HG02840 (cell line): ENCODE measurements around the gene SLC16A4.

Experiments
- ATAC-seq: cut with Tn5 transposase; IDR thresholded peaks from one replicate; pipeline ENCODE4 v1.9.1; 2021; ENCODE audit warnings: mild to moderate bottlenecking, moderate library complexity, moderate number of reproducible peaks; ENCODE audit not compliant: unreplicated experiment, low FRiP score

The SLC16A4 gene

DNA sequence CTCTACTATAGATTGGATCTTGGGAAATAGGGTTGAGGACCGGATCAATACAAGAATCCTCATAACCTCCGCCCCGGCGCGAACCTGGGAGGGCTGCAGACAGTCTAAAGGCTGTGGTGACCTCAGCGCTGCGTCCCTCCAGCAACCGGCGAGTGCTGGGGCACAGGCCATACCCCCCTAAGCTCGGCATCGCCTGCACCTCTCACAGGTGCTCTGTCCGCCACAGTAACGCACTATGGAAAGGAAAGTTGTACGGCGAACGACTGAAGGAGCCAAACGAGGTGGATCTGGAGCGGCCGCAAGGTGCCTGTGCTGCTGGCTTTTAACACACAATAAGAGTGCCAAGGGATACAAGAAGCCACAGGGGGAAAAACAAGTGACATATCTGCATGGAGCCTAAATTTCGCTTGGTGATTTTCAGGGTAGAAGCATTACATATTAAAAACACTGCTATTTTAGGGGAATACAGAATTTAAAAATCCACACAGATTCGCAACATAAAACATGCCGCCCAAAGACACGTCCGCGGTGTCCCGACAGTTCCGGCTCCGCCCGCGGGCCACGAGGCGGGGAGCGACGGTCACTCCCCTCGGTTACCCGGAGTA is 53.0 kb downstream of the SLC16A4 start:
- no peak for ATAC-seq

DNA sequence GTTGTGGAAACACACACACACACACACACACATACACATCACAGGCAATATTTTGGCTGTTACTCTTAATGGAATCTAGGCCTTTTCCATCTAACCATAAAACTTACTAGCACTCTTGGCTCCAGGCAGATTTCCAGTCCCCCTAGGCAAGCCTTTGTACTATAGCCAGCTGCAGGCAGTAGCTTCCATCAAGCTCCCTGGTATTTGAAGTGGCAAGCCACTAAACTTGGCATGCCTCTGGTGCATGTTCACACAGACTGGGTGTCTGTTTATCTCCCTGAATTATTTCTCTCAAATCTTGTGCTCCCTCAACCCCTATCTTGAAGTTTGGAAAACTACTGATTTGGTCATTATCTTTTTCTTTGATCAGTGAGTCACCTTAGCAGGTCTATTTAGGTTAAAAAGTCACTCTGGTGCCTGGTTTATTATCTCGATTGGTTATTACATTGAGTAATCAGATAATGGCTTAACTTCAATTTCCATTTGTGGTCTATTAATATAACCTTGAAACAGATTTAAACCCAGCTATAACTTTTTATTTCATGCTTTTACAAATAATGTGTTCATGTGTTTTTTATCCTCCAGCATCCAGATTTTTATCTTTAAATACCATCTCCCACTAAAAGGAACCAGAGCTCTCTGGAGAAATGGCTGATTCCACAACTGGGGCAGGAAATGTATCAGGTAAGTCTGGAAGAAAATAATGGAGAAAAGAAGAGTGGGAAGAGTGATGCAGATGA is 54.4 kb downstream of the SLC16A4 start:
- no peak for ATAC-seq

DNA sequence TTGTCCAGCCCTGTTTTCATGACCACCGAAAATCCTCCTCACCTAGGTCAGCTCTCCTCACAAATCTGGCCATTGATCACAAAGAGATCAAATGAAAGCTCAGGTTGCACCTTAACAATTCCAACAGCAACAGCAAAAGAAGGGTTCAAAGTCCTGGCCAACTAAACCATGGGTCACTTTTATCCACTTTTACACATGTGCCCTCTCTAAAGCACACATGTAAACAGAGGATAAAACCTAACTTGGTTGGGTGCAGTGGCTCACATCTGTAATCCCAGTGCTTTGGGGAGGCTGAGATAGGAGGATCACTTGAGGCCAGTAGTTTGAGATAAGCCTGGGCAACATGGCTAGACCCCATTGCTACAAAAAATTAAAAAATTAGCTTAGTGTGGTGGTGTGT is 55.6 kb downstream of the SLC16A4 start:
- ATAC-seq: no peak

DNA sequence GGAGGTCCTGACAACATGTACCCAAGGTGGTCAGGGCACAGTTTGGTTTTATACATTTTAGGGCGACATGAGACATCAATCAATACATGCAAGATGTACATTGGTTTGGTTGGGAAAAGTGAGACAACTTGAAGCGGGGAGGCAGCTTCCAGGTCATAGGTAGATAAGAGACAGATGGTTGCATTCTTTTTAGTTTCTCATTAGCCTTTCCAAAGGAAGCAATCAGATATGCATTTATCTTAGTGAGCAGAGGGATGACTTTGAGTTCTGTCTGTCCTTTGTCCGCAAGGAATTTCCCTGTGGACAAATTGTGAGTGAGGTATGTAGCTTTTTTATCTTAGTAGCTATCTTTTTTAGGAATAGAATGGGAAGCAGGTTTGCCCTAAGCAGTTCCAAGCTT is 62.1 kb downstream of the SLC16A4 start:
- no peak for ATAC-seq

DNA sequence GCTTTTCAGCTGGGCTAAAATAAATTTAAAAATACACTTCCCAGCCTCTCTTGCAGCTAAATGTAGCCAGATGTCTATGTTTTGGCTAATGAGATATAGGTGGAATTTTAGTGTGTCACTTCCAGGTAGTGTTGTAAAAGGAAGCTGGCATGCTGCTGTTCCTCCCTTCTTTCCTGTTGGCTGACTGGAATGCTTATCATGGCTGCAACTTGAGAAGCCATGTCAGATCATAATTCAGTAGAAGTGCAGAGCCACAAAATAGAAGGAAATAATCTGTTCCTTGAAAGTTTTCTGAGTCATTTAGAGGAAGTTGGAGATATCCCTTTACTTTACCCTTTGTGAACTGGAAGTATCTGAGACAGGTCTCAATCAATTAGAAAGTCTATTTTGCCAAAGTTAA is 62.6 kb downstream of the SLC16A4 start:
- no peak for ATAC-seq

DNA sequence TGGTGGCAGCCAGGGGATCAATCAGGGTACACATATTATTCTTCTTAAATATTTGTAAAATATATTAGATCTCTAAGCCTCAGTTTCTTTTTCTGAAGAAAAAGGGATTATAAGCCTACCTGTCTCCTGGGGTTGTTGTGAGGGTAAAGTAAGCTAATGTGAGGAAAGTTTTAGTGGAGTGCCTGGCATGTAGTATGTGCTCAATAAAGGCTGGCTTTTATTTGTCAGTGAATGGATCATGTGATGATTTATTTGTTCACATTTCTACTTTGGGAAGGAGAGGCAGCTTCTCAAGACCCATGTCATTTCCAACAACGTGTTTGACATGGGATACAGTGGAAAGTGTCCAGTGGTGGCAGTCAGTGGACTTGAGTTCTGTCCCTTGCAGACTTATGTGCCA is 64.0 kb downstream of the SLC16A4 start:
- ATAC-seq: no peak

DNA sequence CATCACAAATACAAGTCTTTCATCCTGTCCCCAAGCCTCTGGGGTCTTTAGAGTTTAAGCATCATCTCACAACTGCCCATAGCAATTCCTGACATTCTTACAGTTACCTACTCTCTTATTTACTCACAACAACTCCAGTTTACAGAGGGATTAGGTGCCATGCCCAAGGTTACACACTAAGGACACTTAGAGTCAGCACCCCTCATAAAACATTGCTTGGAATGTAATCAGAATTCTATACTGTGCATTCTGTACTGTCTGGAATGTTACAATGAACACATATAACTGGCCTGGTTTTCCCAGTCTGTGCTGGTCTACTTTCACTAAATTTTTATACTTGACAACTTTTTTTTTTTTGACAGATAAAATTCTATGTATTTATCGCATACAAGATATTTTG is 66.2 kb downstream of the SLC16A4 start:
- ATAC-seq: no peak

DNA sequence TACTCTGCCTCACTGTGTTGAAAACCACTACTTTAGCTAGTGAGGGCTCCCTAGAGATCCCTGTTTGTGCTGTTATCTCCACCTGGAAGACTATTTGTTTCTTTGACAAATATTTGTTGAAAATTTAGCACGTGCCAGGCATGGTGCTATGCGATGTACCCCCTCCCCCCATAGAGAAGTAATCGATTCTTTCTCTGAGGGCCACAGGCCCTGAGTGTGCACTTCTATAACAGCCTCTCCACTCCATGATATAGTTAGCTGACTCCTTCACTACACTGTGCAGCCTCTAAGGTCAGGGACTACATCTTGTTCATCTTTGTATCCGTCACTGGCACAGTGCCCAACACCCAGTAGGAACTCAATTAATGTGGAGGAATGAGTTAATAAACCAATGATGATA is 69.0 kb downstream of the SLC16A4 start:
- ATAC-seq: no peak

DNA sequence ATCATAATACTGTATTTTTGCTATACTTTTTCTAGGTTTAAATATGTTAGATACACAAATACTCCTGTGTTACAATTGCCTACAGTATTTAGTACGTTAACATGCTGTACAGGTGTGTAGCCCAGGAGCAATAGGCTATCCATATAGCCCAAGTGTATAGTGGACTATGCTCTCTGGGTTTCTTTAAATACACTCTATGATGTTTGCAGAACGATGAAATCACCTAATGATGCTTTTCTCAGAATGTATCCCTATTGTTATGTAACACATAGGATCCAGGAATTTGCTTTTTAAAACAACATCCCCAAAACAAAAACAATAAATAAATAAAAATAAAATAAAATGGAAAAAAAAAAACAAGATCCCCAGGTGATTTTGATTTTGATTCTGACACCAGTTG is 69.8 kb downstream of the SLC16A4 start:
- ATAC-seq: no peak

DNA sequence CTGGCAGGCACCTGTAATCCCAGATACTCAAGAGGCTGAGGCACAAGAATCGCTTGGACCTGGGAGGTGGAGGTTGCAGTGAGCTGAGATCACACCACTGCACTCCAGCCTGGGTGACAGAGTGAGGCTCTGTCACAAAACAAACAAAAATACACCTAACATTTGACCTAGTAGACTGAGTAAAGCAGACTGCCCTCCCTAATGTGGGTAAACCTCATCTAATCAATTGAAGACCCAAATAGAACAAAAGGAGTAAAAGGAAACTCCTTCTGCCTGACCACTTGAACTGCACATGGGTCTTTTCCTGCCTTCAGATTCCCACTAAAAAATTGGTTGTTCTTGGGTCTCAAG is 70.7 kb downstream of the SLC16A4 start:
- ATAC-seq: no peak

DNA sequence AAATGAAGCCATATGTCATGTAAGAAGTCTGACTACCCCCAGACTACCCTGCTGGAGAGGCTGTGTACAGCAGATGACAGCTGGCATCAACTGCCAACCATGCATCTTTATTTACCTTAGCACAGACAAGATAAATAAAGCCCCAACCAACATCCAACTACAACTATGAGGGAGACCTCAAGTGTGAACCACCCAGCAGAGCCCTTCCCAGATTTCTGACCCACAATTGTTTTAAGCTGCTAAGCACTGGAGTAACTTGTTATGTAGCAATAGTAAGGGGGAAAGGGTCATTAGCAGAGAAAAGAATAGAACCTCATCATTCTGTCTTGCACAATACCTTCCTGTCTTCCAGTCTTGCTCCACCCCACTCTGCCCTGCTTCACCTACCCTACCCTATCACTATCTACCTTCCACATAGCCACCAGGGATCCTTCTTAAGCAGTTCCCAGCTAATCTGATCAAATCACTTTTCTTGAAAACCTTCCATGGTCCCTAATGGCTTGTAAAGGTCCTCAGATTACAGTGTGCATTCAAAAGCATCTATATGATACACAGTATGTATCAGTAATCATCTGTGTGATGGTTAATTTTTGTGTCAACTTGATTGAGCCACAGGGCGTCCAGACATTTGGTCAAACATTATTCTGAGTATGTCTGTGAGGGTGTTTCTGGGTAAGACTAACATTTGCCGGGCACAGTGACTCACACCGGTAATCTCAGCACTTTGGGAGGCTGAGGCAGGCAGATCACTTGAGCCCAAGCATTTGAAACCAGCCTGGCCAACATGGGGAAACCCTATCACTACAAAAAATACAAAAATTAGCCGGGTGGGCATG is 71.3 kb downstream of the SLC16A4 start:
- ATAC-seq: no peak

DNA sequence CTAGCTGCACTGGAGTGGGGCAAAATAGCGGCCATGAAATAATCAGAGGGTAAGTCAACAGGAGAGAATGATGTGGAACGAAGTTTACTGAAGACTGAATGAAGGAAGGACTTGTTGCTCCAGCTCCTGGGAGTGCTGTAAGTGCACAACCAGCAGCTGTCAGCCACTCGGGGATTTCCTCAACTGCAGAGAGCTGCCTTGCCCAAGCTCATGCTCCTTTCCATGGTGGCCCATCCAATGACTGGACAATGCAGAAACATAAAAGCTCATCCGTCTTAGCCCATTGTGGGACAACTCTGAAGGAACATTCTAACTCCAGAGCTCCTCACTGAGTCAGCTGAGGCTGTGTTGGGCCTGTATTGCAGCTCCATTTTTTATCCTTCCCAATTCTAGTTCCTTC is 72.8 kb downstream of the SLC16A4 start:
- no peak for ATAC-seq

DNA sequence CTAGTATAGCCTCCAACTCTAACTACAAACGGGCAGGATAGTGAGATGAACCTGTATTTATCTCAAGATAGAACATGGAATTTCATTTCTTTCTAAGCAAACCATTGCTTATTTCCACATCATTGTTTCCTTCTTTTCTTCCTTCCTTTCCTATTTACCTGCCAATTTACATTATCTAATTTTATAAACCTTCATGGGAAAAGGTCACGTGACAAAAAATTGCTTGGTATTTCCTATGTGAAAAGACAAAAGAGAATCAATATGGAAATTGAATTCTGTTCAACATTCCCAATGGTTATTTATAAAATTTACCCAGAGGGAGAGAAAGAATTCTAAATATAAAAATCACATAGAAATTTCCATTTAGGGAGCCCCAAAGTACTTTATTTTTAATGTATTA is 74.1 kb downstream of the SLC16A4 start:
- ATAC-seq: no peak
